ENCODE data around the gene TP73.

DNA sequence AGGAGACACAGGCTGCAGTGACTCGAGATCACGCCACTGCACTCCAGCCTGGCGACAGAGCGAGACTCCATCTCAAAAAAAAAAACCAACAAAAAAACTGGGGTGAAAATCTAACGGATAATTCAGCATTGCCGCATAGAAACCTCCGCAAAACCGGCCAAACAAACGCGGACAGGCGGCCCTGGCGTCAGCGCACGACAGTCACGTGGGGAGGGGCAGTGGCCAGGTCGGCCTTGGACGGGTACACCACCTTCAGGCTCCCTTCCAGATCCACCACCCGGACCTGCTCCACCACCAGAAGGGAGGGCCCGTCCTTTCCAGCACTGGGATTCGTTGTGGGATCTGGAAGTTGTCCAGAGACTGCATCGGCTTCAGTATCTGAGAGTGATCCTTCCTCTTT is 128.6 kb downstream of the TP73 start:
- TF ChIP-seq CTCF (IDR thresholded peaks at IDR 0.05) (no peak), POLR2A (IDR thresholded peaks at IDR 0.05) (no peak)

Data from heart left ventricle (tissue), 13 donors.